ENCODE data around the gene DIO3. TPM values are rescaled to one million over a fixed set of nuclear protein-coding genes. Genes with fewer than 3 reads are reported as not detected.

DIO3 gene
- total RNA-seq, 1 experiment from 2014 or later = not detected

GRCh38 chr14:101557321-101557695, 4.0 kb upstream of the DIO3 start:
- H2BK120ac ChIP-seq (ENCODE audit: low read depth, low read length, poor library complexity, severe bottlenecking) = no peak overlapping the region
- no peak overlapping the region for H3K27ac ChIP-seq (ENCODE audit: insufficient read length, low read depth, low read length)
- H3K4ac ChIP-seq (ENCODE audit: low read depth, low read length) = no peak overlapping the region
- no peaks in the 10 kb centered on the region for H3K79me2 ChIP-seq (ENCODE audit: insufficient read depth, low read length)
- H3K23me2 ChIP-seq (ENCODE audit: insufficient read length, low read depth, low read length, poor library complexity, severe bottlenecking) = no peaks in the 10 kb centered on the region
- H3K18ac ChIP-seq (ENCODE audit: insufficient read length, low read depth, low read length) = no peak overlapping the region
- no peak overlapping the region for H3T11ph ChIP-seq (ENCODE audit: low read length)
- no peaks in the 10 kb centered on the region for H3K79me1 ChIP-seq (ENCODE audit: insufficient read depth, low read depth, low read length, poor library complexity, severe bottlenecking)
- no peak for DNase-seq
- H3K23ac ChIP-seq (ENCODE audit: insufficient read length, low read depth, low read length) = no peak overlapping the region
- H2BK20ac ChIP-seq (ENCODE audit: low read depth, low read length, poor library complexity, severe bottlenecking) = no peak overlapping the region
- no peak overlapping the region for H4K5ac ChIP-seq (ENCODE audit: insufficient read length, low read depth, low read length)
- no peak overlapping the region for H2BK12ac ChIP-seq (ENCODE audit: insufficient read length, low read depth, low read length)
- H3K27ac Mint-ChIP-seq = no peak overlapping the region
- no peaks in the 10 kb centered on the region for H3K4me1 ChIP-seq (ENCODE audit: insufficient read depth, low read length)
- TF ChIP-seq CTCF (conservative IDR thresholded peaks at IDR 0.05) = no peak
- H3K56ac ChIP-seq (ENCODE audit: insufficient read length, low read depth, low read length) = no peak overlapping the region
- peaks cover under 1% of the 10 kb centered on the region for H4K20me1 ChIP-seq (ENCODE audit: control insufficient read depth, insufficient read depth, insufficient read length)
- H2BK15ac ChIP-seq (ENCODE audit: low read depth, low read length) = no peak overlapping the region
- H3K14ac ChIP-seq (ENCODE audit: insufficient read depth, low read length) = no peak overlapping the region
- no CpG with 5 or more reads among the region's 7 CpGs for WGBS (ENCODE audit: extremely low coverage, insufficient read length, low lambda C conversion rate)
- peaks cover 9 to 11% of the 10 kb centered on the region in 2 experiments for H3K9me3 Mint-ChIP-seq
- H4K91ac ChIP-seq (ENCODE audit: insufficient read length, low read depth, low read length) = no peak overlapping the region
- peaks cover 8% of the 10 kb centered on the region for H3K9me3 ChIP-seq (ENCODE audit: control insufficient read depth, low read depth, low read length)
- H3K4me3 Mint-ChIP-seq = no peak overlapping the region
- peaks cover 85% of the 10 kb centered on the region for H3K27me3 Mint-ChIP-seq (ENCODE audit: low read depth)
- no peak overlapping the region for H2BK5ac ChIP-seq (ENCODE audit: insufficient read length, low read length)
- H3K4me1 Mint-ChIP-seq = no peaks in the 10 kb centered on the region; a peak in 1 of 4 replicates
- no peak overlapping the region for H3K4me2 ChIP-seq (ENCODE audit: insufficient read depth, insufficient read length, low read length)
- H3K9ac ChIP-seq (ENCODE audit: extremely low read depth, insufficient read length, low read length) = no peak overlapping the region
- no peak overlapping the region for H2AK5ac ChIP-seq (ENCODE audit: insufficient read length, low read length)
- peaks cover 34% of the 10 kb centered on the region for H3K27me3 ChIP-seq (ENCODE audit: insufficient read depth, low read length)
- H2AFZ ChIP-seq (ENCODE audit: low read length) = no peak overlapping the region
- H3K36me3 Mint-ChIP-seq (ENCODE audit: insufficient read depth in 1 of 3, low read depth in 3 of 3) = peaks cover 2 to 6% (median 5%) of the 10 kb centered on the region in 3 experiments; a peak in 5 of 7 replicates
- no peak overlapping the region for H4K8ac ChIP-seq (replicated peaks; ENCODE audit: insufficient read length, low read depth, low read length)

All from H9 (cell line).